ENCODE measurements around the gene ME2.
"Not testable (repeated sequence)": the region's sequence is repeated elsewhere in the genome, so short reads cannot be mapped to it uniquely, and the experiment has no call there.

ME2 gene

GRCh38 chr18:50862401-50862800 lies 16.5 kb upstream of the ME2 start:
- DNase-seq (ENCODE audit: low spot score): no peak

DNA sequence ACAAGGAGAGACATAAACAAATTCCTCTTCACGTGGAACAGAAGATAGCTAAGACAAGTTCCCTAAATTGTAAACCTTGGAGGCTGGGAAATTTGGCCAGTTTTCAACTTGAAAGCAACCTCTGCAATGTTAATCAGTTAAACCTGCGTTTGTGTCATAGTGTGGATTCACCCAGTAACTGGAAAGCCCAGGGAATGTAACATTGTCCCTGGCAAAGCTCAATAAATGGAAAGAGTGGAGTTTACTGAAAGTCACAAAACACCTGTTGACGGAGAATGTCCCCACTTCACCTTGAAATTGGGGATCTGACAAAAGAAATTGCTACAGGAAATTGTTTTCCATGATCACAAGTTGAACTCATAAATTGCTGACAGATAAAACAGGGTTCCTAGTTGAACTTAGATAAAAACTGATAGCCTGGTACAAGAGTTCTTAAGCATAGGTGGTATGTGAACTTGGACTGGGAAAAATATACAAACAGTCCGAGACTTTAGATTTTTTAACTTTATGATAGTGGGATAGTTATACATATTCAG lies 15.0 kb upstream of the ME2 start:
- no peak for DNase-seq (ENCODE audit: low spot score)

DNA sequence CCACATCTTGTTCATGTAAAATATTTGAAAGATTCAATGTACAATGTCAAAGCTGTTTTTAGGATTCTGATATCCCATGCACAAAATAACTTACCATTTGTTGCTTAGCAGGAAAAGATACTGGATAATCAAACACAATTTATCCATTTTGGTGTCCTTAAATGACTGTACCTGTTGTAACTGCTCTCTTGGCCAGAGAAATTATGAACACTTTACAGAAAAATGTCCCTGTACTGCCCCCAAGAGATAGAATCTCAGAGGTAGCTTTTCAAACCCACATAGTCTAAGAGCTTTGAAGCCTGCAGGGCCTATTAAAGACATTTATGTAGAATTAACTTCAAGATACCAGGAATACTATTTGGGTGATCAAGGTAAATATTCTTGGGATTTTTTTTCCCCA lies 12.2 kb upstream of the ME2 start:
- no peak for DNase-seq (ENCODE audit: low spot score)

GRCh38 chr18:50869150-50869549 lies 9.8 kb upstream of the ME2 start:
- no peak for DNase-seq (ENCODE audit: low spot score)

DNA sequence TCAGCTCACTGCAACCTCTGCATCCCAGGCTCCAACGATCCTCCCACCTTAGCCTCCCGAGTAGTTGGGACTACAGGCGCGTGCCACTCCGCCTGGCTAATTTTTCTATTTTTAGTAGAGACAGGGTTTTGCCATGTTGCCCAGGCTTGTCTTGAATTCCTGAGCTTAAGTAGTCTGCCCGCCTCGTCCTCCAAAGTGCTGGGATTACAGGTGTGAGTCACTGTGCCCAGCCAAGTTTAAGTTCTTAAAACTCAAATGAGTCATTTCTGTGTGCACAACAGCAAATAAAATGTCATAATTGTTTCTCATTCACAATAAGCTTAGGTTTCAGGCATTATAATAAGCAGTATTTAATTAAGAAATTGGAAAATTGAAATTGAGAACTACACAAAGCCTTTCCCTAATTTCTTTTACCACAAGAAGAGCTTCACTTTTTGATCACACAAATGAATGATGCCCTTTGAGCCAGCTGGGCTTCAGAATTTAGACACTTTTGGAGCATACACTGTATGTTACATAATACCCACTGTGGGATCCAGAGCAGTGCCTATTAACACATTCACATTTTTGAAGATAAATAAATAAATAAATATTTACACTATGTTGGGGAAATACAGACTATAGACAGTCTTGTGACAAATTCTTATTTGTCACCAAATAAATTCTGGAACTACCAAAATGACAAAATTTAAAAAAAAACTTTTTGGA lies 8.6 kb upstream of the ME2 start:
- DNase-seq (ENCODE audit: low spot score): no peak

- no peak for DNase-seq (ENCODE audit: low spot score)
These were observed 7.1 kb upstream of the ME2 start for GRCh38 chr18:50871846-50872245.

DNA sequence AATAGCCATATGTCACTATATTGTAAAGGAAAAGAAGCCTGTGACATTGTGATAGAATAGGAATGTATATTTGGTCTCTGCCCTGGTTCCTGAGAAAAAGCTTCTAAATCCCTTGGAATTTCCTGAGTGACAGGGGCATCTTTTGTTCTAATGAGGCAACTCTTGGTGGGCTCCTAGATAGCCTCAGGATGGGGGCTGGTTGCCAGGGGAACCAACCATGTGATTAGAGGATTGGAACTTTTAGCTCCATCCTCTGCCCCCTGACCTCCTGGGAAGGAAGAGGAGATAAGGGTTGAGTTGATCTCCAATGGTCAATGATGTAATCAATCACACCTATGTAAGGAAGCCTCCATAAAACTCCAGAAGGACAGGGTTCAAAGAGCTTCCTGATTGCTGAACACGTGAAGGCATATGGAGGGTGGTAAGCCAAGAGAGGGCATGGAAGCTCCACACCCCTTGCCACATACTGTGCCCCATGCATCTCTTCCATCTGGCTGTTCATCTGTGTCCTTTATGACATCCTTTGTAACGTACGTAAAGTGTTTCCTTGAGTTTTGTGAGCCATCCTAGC lies 2.9 kb upstream of the ME2 start:
- DNase-seq (ENCODE audit: low spot score): no peak

DNA sequence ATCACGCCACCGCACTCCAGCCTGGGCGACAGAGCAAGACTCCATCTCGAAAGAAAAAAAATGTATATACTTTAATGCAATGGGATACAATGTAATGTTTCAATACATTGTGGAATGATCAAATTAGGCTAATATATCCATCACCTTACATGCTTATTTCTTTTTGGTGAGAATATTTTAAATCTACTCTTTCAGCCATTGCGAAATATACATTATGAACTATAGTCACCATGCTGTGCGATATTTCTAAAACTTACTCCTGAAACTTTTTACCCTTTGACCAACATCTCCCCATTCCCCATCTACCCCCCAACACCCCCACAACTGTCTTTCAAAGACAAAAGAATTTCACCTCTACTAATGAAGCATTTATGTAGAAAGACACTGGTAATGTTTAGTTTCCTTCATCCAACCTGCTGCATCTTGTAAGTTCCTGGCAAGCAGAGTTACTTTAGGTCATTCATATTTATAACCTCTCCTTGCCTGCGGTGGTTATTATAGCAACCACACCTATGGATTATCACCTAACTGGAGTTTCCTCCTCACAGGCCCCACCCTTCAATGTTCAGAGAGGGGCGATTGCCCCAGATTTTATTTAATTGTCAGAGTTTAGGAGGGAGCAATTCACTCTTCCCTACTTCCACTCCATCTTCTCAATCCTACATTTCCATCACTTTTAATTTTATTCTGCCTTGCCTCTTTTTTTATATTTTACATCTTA lies 1.2 kb upstream of the ME2 start:
- DNase-seq (ENCODE audit: low spot score): no peak

- no peak for DNase-seq (ENCODE audit: low spot score)
These were observed 592 bp downstream of the ME2 start for GRCh38 chr18:50879302-50880118.

- DNase-seq (ENCODE audit: low spot score): no peak
These were observed 1.2 kb downstream of the ME2 start for GRCh38 chr18:50880119-50880465.

GRCh38 chr18:50880944-50881343 lies 2.0 kb downstream of the ME2 start:
- not testable (repeated sequence) for DNase-seq (ENCODE audit: low spot score)

DNA sequence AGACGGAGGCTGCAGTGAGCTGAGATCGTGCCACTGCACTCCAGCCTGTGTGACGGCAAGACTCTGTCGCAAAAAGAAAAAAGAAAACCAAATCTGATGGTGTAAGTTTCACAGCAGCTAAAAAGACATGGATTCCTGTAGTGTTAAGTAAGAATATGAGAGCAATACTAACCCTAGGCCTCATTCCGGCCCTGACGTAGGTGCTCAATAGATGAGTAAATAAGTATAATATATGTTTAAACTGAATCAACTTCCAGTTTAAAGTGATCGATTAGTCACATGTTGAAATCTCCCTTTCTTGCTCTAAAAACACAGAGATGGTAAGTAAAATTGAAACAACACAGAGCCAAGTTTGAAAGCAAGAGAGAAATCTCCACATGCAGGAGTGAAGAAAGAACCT lies 8.0 kb downstream of the ME2 start:
- no peak for DNase-seq (ENCODE audit: low spot score)

DNA sequence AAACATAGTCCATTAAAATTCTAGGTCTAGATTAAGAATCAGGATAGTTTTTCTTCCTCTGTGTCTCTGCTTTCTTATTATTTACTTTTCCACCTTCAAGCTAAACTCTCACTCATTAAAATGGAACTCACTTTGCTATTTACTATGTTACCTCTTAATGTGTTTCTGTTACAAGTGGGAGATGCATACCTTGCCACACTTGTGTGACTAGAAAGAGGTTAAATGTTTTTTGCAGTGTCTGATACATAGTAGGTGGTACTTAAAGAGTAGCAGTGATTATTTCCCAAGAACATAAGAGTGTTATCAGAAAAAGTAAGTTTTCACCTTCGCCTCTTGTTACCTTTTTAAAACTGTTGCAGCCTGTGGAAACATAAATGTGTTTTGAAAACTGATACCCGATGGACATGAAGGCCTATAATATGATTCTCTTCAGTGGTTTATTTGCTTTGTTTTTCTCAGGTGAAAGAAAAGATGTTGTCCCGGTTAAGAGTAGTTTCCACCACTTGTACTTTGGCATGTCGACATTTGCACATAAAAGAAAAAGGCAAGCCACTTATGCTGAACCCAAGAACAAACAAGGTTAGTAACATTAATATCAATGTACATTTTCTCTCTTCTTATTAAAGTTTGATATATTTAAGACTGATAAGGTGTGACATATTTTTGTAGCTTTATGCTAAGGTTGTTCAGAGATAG lies 16.6 kb downstream of the ME2 start:
- no peak for DNase-seq (ENCODE audit: low spot score)

- no peak for DNase-seq (ENCODE audit: low spot score)
These were observed 17.2 kb downstream of the ME2 start for GRCh38 chr18:50896093-50896492.

GRCh38 chr18:50898919-50899318 lies 20.0 kb downstream of the ME2 start:
- DNase-seq (ENCODE audit: low spot score): no peak

DNA sequence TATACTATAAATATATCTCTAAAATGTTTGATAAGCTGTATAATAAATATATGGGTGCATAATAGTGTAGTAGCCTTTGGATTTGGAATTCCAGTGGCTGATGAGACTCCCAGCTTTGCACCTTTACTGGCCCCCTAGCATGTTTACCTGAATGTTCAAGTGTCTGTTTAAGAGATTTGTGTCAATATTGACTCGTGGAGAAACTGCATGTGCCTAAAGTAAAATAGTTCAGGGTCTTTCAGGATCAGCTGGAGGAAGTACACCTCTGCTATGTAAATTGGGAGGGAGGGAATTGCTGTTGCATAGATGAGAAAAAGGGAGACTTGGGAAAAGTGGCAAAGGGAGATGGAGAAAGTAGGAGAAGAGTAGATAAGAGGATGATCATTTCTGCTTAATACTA lies 23.9 kb downstream of the ME2 start:
- DNase-seq (ENCODE audit: low spot score): no peak

DNA sequence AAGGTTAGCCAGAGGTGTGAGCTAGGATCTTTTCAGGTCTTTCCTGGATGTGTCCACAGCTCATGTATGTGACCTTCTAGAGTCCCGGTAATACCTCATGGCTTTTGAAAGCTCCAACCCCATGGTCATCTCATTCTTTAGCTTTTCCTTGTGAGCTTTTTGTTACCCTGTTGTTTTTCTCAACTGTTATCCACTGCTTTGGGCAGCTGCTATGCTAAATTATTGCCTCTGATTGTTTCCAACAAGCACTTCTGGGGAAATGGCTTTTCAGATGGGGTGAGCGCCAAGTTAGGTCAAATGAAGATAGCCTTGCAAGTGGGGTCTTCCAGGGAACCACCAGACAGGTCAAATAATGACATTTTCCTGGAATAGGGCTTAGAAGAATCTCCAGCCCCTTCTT lies 27.9 kb downstream of the ME2 start:
- no peak for DNase-seq (ENCODE audit: low spot score)

DNA sequence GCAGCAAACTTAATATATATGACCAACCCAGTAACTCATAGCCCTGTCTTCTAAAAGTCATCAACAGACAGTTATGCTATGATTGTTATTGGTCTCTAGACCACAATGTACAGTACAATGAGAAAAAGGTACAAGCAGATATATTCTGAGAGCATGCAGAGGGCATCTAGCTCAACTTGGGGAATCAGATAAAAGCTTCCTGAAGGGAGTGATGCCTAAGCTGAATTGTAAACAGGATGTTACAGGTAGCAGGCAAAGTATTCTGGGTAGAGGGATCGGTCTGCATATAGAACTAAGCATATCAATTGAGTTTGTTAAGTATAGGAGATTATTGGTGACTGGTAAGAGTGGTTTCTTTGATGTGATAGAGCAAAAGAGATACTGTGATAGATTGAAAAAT lies 30.3 kb downstream of the ME2 start:
- no peak for DNase-seq (ENCODE audit: low spot score)

DNA sequence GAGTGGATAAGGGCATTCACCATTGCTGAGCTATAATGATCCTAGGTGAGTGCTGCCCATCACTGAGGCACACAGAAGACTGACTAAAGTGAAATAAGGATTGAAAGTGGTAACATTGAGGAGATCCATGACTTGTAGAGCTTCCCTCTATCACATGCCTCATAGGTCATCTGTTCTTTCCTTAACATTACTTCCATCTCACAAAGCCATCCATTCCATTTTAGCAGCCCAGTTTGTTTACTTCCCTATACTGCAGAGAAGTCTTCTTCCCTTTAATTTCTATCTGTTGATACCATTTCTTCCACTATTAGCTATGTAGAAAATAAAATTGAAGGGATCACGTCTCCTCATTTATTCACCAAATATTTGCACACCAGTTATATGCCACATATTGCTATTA lies 32.1 kb downstream of the ME2 start:
- no peak for DNase-seq (ENCODE audit: low spot score)

GRCh38 chr18:50917021-50917420 lies 38.1 kb downstream of the ME2 start:
- no peak for DNase-seq (ENCODE audit: low spot score)

DNA sequence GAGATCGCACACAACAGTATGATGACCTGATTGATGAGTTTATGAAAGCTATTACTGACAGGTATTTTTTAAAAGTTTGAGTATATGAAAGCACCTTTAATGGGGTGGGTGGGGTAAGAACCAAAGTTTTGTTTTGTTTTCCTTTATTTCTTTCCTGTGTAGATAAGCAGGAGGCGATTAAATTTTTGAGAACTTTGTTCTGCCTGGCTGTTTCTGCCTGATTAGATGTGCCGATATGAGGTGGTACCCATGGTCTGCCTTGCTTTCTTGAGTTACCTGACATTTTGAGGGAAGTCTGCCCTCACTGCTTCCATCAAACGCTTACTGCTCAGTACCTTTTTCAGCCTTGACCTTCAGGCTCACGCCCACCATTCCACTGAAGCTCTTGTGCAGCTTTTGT lies 39.2 kb downstream of the ME2 start:
- DNase-seq (ENCODE audit: low spot score): no peak

DNA sequence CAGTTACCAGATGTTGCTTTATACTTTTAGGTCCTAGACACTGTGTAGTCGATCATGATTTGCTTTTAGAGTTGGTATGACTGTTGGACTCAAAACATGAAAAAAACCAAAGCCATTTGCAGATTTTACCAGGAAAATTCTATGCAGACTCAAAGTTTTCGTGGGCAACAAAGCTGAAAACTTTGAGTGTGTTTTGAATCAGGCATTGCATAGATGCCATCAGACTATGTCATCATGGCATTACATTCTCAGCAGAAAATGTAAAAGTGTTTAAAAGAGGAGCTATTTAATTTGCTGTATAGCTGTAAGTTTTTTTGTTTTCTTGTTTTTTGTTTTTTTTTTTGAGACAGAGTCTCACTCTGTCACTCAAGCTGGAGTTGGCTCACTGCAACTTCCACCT lies 45.5 kb downstream of the ME2 start:
- DNase-seq (ENCODE audit: low spot score): no peak

Measured in left forelimb (tissue), 1 donor.